GM21737 (cell line): ENCODE measurements around the gene LAMB1.

Experiments
- ATAC-seq: cut with Tn5 transposase; IDR thresholded peaks from one replicate; pipeline ENCODE4 v1.9.1; 2021; ENCODE audit warnings: mild to moderate bottlenecking, moderate library complexity; ENCODE audit not compliant: unreplicated experiment

LAMB1 gene

GRCh38 chr7:107999779-108000560 is 3.0 kb downstream of the LAMB1 start:
- ATAC-seq, result no peak

- ATAC-seq, result no peak
Measured at GRCh38 chr7:107998660-107999480, 4.1 kb downstream of the LAMB1 start.

GRCh38 chr7:107998150-107998549 is 4.8 kb downstream of the LAMB1 start:
- ATAC-seq, result no peak

GRCh38 chr7:107996072-107996882 is 6.7 kb downstream of the LAMB1 start:
- no peak for ATAC-seq

- no peak for ATAC-seq
Measured at GRCh38 chr7:107995184-107996071, 7.5 kb downstream of the LAMB1 start.

GRCh38 chr7:107994421-107995030 is 8.4 kb downstream of the LAMB1 start:
- no peak for ATAC-seq

- no peak for ATAC-seq
Measured at GRCh38 chr7:107993891-107994291, 9.1 kb downstream of the LAMB1 start.

GRCh38 chr7:107989618-107990373 is 13.2 kb downstream of the LAMB1 start:
- no peak for ATAC-seq

- ATAC-seq, result no peak
Measured at GRCh38 chr7:107982918-107983389, 20.0 kb downstream of the LAMB1 start.

GRCh38 chr7:107982042-107982840 is 20.7 kb downstream of the LAMB1 start:
- ATAC-seq, result no peak

GRCh38 chr7:107981466-107981865 is 21.5 kb downstream of the LAMB1 start:
- no peak for ATAC-seq

- ATAC-seq, result no peak
Measured at GRCh38 chr7:107980671-107981190, 22.2 kb downstream of the LAMB1 start.

- no peak for ATAC-seq
Measured at GRCh38 chr7:107980171-107980570, 22.8 kb downstream of the LAMB1 start.

- ATAC-seq, result no peak
Measured at GRCh38 chr7:107978815-107979408, 24.0 kb downstream of the LAMB1 start.

GRCh38 chr7:107977048-107977447 is 25.9 kb downstream of the LAMB1 start:
- no peak for ATAC-seq

- ATAC-seq, result no peak
Measured at GRCh38 chr7:107976620-107977019, 26.3 kb downstream of the LAMB1 start.

GRCh38 chr7:107975394-107976013 is 27.5 kb downstream of the LAMB1 start:
- no peak for ATAC-seq
